SKM-1 treated with dmso at 0.1 percent for 144 hours (cell line): ENCODE results near the gene DLGAP1.
"Not testable (repeated sequence)": the region's sequence is repeated elsewhere in the genome, so short reads cannot be mapped to it uniquely, and the experiment has no call there.

Source experiments
- DNase-seq: peaks from one replicate; lab custom pipeline; 2025; ENCODE audit not compliant: unreplicated experiment; lab: John Stamatoyannopoulos, UW

Gene DLGAP1

GRCh38 chr18:3651266-3651665 lies 803.8 kb downstream of the DLGAP1 start:
- no peak for DNase-seq

- DNase-seq = not testable (repeated sequence)
These were observed 804.5 kb downstream of the DLGAP1 start for GRCh38 chr18:3650521-3651042.

DNA sequence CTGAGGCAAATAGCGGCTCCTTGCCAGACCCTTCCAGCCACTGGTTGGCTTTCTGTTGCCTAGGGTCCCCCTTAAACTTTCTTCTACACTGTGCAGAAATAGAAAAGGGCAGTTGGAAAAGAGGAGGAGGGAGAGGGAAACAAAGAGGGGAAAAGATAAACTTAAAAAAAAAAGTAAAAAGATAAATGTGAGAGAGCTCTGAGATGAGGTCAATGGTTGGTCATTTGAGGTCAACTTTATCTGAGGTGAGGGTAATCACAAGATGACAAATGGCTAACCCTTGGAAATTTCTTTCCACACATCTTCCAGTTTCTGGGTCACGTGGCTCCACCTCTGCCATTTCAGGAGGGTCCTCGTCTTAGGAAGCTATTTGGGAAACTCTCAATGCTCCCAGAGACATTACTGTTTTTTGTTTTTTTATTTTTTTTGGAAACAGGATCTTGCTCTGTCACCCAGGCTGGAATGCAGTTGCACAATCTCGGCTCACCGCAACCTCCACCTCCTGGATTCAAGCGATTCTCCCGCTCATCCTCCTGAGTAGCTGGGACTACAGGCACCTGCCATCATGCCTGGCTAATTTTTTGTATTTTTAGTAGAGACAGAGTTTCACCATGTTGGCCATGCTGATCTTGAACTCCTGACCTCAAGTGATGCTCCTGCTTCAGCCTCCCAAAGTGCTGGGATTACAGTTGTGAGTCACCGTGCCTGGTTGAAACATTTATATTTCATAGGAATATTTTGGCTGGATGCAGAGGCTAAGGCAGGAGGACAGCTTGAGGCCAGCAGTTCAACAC lies 805.3 kb downstream of the DLGAP1 start:
- DNase-seq = no peak

- DNase-seq = no peak
These were observed 805.9 kb downstream of the DLGAP1 start for GRCh38 chr18:3649135-3649632.

GRCh38 chr18:3648641-3649040 lies 806.5 kb downstream of the DLGAP1 start:
- DNase-seq = no peak

GRCh38 chr18:3648200-3648599 lies 806.9 kb downstream of the DLGAP1 start:
- no peak for DNase-seq

GRCh38 chr18:3647636-3648035 lies 807.5 kb downstream of the DLGAP1 start:
- no peak for DNase-seq

- DNase-seq = no peak
These were observed 809.5 kb downstream of the DLGAP1 start for GRCh38 chr18:3645384-3646156.

- DNase-seq = no peak
These were observed 820.7 kb downstream of the DLGAP1 start for GRCh38 chr18:3634250-3634939.

DNA sequence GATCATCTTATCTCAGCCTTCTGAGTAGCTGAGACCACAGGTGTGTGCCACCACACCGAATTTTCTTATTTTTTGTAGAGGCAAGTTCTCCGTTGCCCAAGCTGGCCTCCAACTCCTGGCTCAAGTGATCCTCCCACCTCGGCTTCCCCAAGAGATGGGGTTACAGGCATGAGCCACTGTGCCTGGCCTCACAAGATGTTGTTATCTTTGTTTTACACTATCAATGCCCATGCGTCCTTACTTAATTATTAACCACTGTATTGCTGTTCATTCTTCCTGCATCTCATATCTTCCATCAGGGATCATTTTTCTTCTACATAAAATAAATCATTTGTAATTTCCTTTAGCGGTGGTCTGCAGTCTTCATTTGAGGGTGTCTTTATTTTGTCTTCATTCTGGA lies 823.2 kb downstream of the DLGAP1 start:
- no peak for DNase-seq

GRCh38 chr18:3626929-3627458 lies 828.1 kb downstream of the DLGAP1 start:
- DNase-seq = no peak

GRCh38 chr18:3625742-3626091 lies 829.4 kb downstream of the DLGAP1 start:
- no peak for DNase-seq

- DNase-seq = no peak
These were observed 830.0 kb downstream of the DLGAP1 start for GRCh38 chr18:3624935-3625741.

GRCh38 chr18:3624546-3624934 lies 830.6 kb downstream of the DLGAP1 start:
- DNase-seq = no peak

- no peak for DNase-seq
These were observed 831.1 kb downstream of the DLGAP1 start for GRCh38 chr18:3623769-3624545.

DNA sequence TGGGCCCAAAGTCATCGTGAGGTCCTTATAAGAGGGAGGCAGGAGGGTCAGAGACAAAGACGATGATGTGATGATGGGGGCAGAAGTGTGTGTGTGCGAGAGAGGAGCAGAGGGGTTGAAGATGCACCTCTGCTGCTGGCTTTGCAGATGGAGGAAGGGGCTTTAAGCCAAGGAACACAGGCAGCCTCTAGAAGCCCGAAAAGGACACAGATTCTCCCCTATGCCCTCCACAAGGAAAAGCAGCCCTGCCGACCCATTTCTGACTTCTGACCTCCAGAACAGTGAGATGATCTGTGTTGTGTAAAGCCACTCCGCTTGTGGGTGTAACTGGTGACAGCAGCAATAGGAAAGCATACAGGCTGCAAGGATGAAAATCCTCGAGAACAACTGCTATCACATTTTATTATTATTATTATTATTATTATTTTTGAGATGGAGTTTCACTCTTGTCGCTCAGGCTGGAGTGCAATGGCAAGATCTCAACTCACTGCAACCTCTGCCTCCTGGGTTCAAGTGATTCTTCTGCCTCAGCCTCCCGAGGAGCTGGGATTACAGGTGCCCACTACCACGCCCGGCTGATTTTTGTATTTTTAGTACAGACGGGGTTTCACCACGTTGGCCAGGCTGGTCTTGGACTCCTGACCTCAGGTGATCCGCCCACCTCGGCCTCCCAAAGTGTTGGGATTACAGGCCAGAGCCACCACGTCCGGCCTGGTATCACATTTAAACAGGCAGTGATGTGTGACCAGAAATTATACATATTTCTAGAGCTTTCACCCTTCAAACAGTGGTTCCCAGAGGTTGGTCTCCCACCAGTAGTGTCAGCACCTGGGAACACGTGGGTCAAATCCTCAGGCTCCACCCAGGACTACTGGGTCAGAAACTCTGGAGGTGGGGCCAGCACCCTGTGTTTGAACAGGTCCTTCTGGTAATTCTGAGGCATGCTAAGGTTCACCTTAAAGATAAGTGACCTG lies 834.7 kb downstream of the DLGAP1 start:
- DNase-seq = no peak

DNA sequence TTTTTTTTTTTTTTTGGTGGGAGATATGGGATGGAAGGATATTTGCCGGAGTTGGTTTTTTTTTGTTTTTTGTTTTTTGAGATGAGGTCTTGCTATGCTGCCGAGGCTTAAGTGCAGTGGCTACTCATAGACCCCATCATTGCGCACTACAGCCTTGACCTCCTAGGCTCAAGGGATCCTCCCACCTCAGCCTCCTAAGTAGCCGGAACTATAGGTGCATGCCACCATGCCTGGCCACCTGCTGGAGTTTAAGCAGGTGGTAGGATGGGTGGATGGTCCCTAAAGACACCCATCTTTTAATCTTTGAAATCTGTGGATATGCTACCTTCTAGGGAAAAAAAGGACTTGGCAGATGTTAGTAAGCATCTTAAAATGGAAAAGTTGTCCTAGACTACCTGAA lies 835.4 kb downstream of the DLGAP1 start:
- no peak for DNase-seq

GRCh38 chr18:3619222-3619621 lies 835.9 kb downstream of the DLGAP1 start:
- no peak for DNase-seq
